Purkinje cell (primary cell): ENCODE measurements around the gene ZNF99. TPM values are rescaled to one million over a fixed set of nuclear protein-coding genes. Genes with fewer than 3 reads are reported as not detected.

ENCODE experiments used
- polyA plus RNA-seq: library from polyadenylated mRNA; unstranded; fragments of >200 nt; fragmentation: Nextera tagmentation; gene quantifications from 2 replicates; pipeline ENCODE4 v1.2.1, GENCODE V29; 2014

ZNF99 gene
- 0.22 and 0.42 TPM in 2 replicates for polyA plus RNA-seq

GRCh38 chr19:22783651-22784410 is at the start of gene ZNF99:
Gene ZNF99 (minus strand): TSS chr19:22784151. CDS start chr19:22784016, 135 bp downstream.

GRCh38 chr19:22832031-22832762 is 48.2 kb upstream of the ZNF99 start, which contains the start of gene ZNF723:
Gene ZNF723 (plus strand): TSS chr19:22832291. CDS start chr19:22832380, 89 bp downstream.

Other genes starting within 250 kb of the ZNF99 start
- 0.39 TPM in 1 of 2 replicates, not detected in the other for gene ZNF492, start 149.8 kb downstream of the ZNF99 start, polyA plus RNA-seq
- 4.7 and 11.7 TPM in 2 replicates for gene ZNF723, start 48.1 kb upstream of the ZNF99 start, polyA plus RNA-seq
- 7.4 and 21.9 TPM in 2 replicates for gene ZNF728, start 219.0 kb upstream of the ZNF99 start, polyA plus RNA-seq